HG03565 (cell line): ENCODE data around the gene MRPL34.

Experiments used
- ATAC-seq: cut with Tn5 transposase; IDR thresholded peaks from one replicate; pipeline ENCODE4 v1.9.1; 2021; ENCODE audit warnings: mild to moderate bottlenecking, moderate library complexity; ENCODE audit not compliant: unreplicated experiment

Gene MRPL34

GRCh38 chr19:17340302-17340870 lies 34.7 kb downstream of the MRPL34 start:
- no peak for ATAC-seq

GRCh38 chr19:17340871-17341357 lies 35.2 kb downstream of the MRPL34 start:
- ATAC-seq, result no peak

GRCh38 chr19:17341386-17341785 lies 35.7 kb downstream of the MRPL34 start:
- no peak for ATAC-seq

- no peak for ATAC-seq
Observed at GRCh38 chr19:17341845-17342244, 36.2 kb downstream of the MRPL34 start.

- no peak for ATAC-seq
Observed at GRCh38 chr19:17346109-17346671, 40.5 kb downstream of the MRPL34 start.

DNA sequence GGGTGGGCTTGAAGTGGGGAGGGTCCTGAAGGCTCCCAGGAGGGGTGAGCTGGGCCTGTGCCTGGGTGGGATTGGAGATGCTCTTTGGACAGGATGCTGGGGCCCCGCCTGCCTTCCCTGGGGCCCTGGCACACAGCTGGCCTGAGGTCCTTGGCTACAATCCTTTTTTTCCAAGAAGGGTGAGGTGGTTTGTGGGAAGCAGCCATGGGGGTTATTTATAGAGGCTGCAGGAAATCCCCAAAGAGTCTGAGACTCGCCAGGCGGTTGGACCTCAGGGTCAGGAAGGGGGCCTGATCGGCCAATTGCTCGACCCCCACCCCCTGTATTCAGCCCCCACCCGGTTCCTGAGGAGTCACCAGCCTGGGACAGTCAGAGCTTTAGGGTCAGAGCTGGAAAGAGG lies 41.7 kb downstream of the MRPL34 start:
- ATAC-seq, result no peak

DNA sequence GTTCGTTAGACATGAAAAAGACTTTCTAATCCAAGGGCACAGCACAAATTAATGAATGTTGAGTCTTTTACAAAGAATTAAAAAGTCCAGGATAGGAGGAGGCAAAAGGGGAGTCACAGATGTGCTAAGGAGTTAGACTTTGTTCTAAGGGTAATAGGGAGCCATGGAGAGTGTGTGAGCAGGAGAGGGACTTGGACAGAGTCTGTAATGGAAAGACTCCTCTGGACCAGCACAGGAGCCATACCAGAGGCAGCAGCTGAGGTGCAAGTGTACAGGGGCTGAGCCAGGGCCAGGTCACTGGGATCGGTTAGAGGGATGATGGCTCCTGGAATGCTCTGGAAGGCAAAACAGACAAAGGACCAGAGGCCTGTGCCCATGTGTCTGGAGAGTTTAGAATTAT lies 42.2 kb downstream of the MRPL34 start:
- no peak for ATAC-seq

GRCh38 chr19:17348700-17349099 lies 43.0 kb downstream of the MRPL34 start:
- ATAC-seq, result no peak

DNA sequence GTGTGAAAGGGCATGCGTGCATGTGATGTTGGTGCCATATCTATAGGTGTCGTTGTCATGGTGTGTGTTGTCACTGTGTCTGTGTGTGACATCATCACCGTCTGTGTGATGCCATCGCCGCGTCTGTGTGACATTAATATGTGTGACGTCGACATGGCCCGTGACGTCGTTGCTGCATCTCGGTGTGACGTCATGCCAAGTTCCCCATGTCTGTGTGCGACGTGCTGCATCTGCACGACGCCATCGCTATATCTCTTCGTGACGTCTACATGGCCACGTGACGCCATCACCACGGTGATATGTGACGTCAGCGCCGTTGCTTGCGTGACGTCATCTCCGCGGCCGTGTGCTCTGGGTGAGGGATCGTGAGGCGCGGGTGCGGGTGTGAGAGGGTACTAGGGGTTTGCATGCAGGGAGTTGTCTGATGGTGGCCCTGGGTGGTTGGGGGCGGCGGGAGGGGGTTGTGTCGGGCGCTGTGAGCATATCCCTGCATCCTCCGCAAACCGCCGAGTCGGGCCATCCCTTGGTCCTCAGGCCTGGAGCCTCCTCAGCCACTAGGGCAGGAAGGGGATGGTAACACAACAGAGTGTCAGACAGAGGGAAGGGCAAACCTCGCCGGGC lies 46.3 kb downstream of the MRPL34 start:
- no peak for ATAC-seq

GRCh38 chr19:17352608-17353280 lies 47.1 kb downstream of the MRPL34 start:
- ATAC-seq, result no peak

- ATAC-seq, result no peak
Observed at GRCh38 chr19:17353386-17353785, 47.7 kb downstream of the MRPL34 start.
